Posterior cingulate gyrus (tissue), 11 donors: ENCODE data around the gene OR6F1.
"Not testable (repeated sequence)": the region's sequence is repeated elsewhere in the genome, so short reads cannot be mapped to it uniquely, and the experiment has no call there.

ENCODE experiments used
- DNase-seq, 10 donors: peaks; one replicate each; pipeline versions ENCODE4 v3.0.0 to v3.0.0-alpha.2; 2020 to 2021; ENCODE audit warnings: mixed read lengths in 3 of 10
- intact Hi-C: fragments of 100-400 bp; cut with DNase I; formaldehyde crosslinking; loops from one replicate; pipeline ENCODE4 v1.15.1; 2023

OR6F1 gene

GRCh38 chr1:247716546-247716945, at the start of gene OR6F1:
Gene OR6F1, minus strand, starts transcription at chr1:247716646. Its CDS starts 3,891 bp downstream, at chr1:247712755.
- intact Hi-C loops = no loop called here
- no peak for DNase-seq

- intact Hi-C loops = no loop called here
- DNase-seq = no peak
Observed at GRCh38 chr1:247760456-247760855, 44.0 kb upstream of the OR6F1 start, which contains the start of gene OR1C1. Gene OR1C1, minus strand, starts transcription at chr1:247760556. Its CDS starts 2,150 bp downstream, at chr1:247758406.

DNA sequence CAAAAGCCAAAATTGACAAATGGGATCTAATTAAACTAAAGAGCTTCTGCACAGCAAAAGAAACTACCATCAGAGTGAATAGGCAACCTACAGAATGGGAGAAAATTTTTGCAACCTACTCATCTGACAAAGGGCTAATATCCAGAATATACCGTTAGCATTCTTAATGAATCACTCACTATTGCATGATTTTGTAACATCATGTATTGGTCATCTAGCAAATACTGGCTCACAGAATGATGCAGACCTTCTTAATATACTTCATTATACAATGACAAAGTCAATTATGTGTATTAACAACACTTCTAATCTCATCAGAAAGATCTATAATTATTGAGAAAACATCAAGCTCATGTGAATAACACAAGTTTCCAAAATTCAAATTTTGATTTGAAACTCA, 37.9 kb upstream of the OR6F1 start:
- intact Hi-C loops, DNase-seq: not testable (repeated sequence)

- DNase-seq = peak in 2 of 10 donors; percentile 24 to 39
- intact Hi-C loops = no loop called here
Observed at GRCh38 chr1:247749870-247750269, 33.4 kb upstream of the OR6F1 start.

GRCh38 chr1:247748041-247748440, 31.6 kb upstream of the OR6F1 start, which contains the start of gene OR14A2:
Gene OR14A2, minus strand, starts transcription at chr1:247748141.
- intact Hi-C loops = no loop called here
- DNase-seq = no peak

GRCh38 chr1:247747616-247748015, 31.2 kb upstream of the OR6F1 start:
- DNase-seq = no peak
- intact Hi-C loops = no loop called here

GRCh38 chr1:247746391-247746935, 30.0 kb upstream of the OR6F1 start:
- intact Hi-C loops = no loop called here

DNA sequence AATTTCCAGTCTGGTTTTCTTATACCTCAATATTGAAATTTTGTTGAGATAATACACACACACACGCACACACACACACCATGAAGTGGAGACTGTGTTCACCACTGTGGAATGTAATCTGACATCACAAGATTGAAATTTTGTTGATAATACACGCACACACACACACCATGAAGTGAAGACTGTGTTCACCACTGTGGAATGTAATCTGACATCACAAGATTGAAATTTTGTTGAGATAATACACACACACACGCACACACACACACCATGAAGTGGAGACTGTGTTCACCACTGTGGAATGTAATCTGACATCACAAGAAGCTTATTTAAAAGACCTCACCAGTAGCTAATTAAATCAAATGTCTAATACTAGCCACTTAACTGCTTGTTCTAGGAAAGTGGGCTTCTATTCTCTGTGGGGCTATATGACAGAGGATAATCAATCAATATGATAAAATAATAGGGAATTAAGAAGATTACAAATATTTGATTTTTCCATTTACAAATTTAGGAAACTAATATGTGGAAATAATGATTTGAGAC, 25.8 kb upstream of the OR6F1 start:
- intact Hi-C loops, DNase-seq: not testable (repeated sequence)

More at GRCh38 chr1:247746391-247746935, 30.0 kb upstream of the OR6F1 start:
- DNase-seq = no peak

GRCh38 chr1:247741756-247742155, 25.3 kb upstream of the OR6F1 start:
- intact Hi-C loops = no loop called here

GRCh38 chr1:247740721-247741120, 24.3 kb upstream of the OR6F1 start:
- intact Hi-C loops = no loop called here
- DNase-seq = no peak

More at GRCh38 chr1:247741756-247742155, 25.3 kb upstream of the OR6F1 start:
- DNase-seq = no peak

- no peak for DNase-seq
- intact Hi-C loops = no loop called here
Observed at GRCh38 chr1:247738315-247738714, 21.9 kb upstream of the OR6F1 start, which contains the start of gene OR14K1. Gene OR14K1, plus strand, starts transcription at chr1:247738615. Its CDS starts 0 bp downstream, at chr1:247738615.

DNA sequence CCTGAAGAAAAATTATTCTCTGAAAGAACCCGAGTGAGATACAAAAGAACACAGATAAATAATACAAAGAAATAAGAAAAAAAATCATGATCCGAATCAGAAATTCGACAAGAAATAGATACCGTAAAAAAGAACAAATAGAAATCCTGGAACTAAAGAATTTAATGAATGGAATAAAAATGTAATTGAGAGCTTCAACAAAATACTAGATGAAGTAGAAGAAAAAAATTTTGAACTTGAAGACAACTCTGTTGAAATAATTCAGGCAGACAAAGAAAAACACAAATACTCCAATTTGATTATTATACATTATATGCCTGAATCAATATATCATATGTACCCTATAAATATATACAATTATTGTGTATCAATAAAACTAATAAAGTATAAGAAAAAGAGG, 4.8 kb upstream of the OR6F1 start:
- DNase-seq = no peak

GRCh38 chr1:247713753-247714152, 2.7 kb downstream of the OR6F1 start:
- intact Hi-C loops = no loop called here

More for the DNA sequence above, 4.8 kb upstream of the OR6F1 start:
- intact Hi-C loops = no loop called here

GRCh38 chr1:247710681-247711080, 5.8 kb downstream of the OR6F1 start:
- DNase-seq, intact Hi-C loops: not testable (repeated sequence)

More at GRCh38 chr1:247713753-247714152, 2.7 kb downstream of the OR6F1 start:
- DNase-seq = no peak

GRCh38 chr1:247701338-247701737, 15.1 kb downstream of the OR6F1 start:
- DNase-seq = no peak
- intact Hi-C loops = no loop called here

GRCh38 chr1:247681288-247681897, 35.1 kb downstream of the OR6F1 start:
- peak in 4 of 10 donors; percentile 11 to 86 (median 28) for DNase-seq
- intact Hi-C loops = no loop called here

DNA sequence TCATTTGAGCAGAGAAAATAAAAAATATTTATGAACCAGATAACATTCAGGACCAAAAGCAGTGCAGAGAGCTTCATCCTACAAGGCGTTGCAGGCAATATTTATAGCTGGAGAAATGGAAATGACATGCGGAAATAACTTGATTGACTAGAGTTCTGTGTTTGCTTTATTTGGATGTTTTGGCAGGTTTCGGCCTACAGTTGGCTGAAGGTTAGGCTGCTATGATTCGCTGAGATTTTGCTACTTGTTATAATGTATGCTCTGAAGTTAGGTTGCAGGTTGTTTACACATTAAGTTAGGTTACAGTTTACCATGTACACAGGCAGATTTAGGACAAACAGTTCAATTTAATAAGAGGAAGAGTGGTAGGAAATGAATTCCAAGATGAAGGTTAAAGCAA, 36.3 kb downstream of the OR6F1 start:
- intact Hi-C loops = no loop called here
- DNase-seq = no peak

DNA sequence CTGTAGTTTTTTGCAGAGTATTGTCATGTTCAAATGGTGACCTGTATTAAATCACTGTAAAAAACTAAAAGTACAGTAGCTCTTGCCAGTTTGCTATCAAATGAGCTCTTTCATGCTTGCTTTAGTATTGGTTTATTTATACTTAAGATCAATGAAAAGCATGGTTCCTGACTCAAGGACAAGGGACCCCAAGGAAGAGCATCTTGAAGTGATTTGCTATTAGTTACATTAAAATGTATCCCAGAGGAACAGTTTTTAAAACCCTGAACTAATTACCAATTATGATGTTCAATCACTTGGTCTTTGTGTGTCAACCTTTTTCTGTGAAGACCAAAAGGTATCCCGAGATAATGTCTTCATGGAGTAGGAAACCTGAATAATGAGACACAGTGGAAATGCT, 36.8 kb downstream of the OR6F1 start, which contains the start of gene OR13G1:
Gene OR13G1 (minus strand): TSS at position 101 of the 400 bp plus-strand sequence. CDS start 6,698 bp downstream, outside the sequence.
- intact Hi-C loops = no loop called here
- no peak for DNase-seq

DNA sequence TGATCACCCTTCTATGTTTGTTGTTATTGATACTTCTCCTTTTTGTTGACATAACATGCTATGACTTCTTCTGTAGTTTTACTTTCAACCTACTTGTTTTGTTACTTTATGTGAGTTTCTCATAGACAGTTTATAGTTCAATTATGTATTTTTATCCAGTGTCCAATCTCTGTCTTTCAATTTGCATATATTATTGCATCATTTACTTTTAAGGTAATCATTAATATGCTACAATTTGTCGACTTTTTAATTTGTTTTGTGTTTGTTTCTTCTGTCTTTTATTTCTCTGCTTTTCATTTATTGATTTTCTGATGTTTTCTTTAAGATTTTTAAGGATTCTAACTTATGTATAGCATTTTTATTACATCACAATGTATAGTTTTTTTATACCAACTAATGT, 47.2 kb downstream of the OR6F1 start:
- intact Hi-C loops = no loop called here
- DNase-seq = no peak
